Endothelial cell (in vitro differentiated cells): ENCODE data around the gene SLC35F6. TPM values are rescaled to one million over a fixed set of nuclear protein-coding genes. Genes with fewer than 3 reads are reported as not detected.
A peak's percentile ranks its signal among the peaks of the same experiment; 100 is the strongest.

Source experiments
- DNase-seq: peaks from one replicate; pipeline ENCODE4 v3.0.0; 2021; ENCODE audit warnings: low spot score
- H3K27ac Mint-ChIP-seq: one replicate; pipeline ENCODE4 v1.8.0; 2021; ENCODE audit warnings: mixed read lengths, inconsistent platforms; ENCODE audit not compliant: unreplicated experiment
- H3K27me3 Mint-ChIP-seq: one replicate; pipeline ENCODE4 v1.8.0; 2021; ENCODE audit warnings: mild to moderate bottlenecking, moderate library complexity, mixed read lengths, inconsistent platforms; ENCODE audit not compliant: unreplicated experiment
- H3K36me3 Mint-ChIP-seq: one replicate; pipeline ENCODE4 v1.8.0; 2021; ENCODE audit warnings: mild to moderate bottlenecking, low read depth, mixed read lengths, inconsistent platforms; ENCODE audit not compliant: unreplicated experiment
- H3K4me1 Mint-ChIP-seq: one replicate; pipeline ENCODE4 v1.8.0; 2021; ENCODE audit warnings: mild to moderate bottlenecking, mixed read lengths, inconsistent platforms; ENCODE audit not compliant: unreplicated experiment
- H3K4me3 Mint-ChIP-seq: one replicate; pipeline ENCODE4 v1.8.0; 2021; ENCODE audit warnings: mild to moderate bottlenecking, mixed read lengths, inconsistent platforms; ENCODE audit not compliant: unreplicated experiment
- H3K9me3 Mint-ChIP-seq: one replicate; pipeline ENCODE4 v1.8.0; 2021; ENCODE audit warnings: mixed read lengths, inconsistent platforms; ENCODE audit not compliant: unreplicated experiment
- total RNA-seq: library from RNA; stranded (reverse); fragmentation: NEBNext Ultra II Directional; extraction: Animal tissue kit (Norgen Biotek cat#: 25700); gene quantifications from one replicate; pipeline ENCODE4 v1.2.1, GENCODE V29; 2021; ENCODE audit not compliant: unreplicated experiment
- TF ChIP-seq, protein P1 (sequence below): fragments of 200-600 bp; sonication (generic); IDR thresholded peaks from one replicate; pipeline ENCODE4 v1.5.0; 2021; ENCODE audit warnings: antibody characterized with exemption; ENCODE audit not compliant: unreplicated experiment

The SLC35F6 gene
- total RNA-seq, 1 donor from 2014 or later, result 23.8 TPM

DNA sequence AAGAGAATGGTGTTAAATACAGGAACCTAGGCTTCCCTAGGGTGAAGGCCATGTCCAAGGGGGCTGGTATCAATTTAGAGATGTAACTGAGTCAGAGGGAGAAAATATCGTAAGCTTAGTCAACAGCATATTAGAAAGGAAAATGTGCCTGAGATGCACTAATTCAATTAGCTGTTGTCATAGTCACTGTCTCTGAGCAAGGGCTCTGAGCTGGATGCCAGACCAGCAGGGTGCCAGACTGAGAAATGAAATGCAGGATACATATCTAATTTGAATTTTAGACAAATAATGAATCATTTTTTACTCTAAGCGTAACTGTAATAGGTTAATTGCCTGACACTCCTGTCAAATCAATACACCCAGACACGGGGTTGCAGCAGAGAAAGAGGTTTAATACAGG, 11.4 kb upstream of the SLC35F6 start:
- TF ChIP-seq, protein P1, sequence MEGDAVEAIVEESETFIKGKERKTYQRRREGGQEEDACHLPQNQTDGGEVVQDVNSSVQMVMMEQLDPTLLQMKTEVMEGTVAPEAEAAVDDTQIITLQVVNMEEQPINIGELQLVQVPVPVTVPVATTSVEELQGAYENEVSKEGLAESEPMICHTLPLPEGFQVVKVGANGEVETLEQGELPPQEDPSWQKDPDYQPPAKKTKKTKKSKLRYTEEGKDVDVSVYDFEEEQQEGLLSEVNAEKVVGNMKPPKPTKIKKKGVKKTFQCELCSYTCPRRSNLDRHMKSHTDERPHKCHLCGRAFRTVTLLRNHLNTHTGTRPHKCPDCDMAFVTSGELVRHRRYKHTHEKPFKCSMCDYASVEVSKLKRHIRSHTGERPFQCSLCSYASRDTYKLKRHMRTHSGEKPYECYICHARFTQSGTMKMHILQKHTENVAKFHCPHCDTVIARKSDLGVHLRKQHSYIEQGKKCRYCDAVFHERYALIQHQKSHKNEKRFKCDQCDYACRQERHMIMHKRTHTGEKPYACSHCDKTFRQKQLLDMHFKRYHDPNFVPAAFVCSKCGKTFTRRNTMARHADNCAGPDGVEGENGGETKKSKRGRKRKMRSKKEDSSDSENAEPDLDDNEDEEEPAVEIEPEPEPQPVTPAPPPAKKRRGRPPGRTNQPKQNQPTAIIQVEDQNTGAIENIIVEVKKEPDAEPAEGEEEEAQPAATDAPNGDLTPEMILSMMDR, result no peak
- Mint-ChIP-seq H3K27me3 (no peaks in the 10 kb centered on the region), H3K4me3 (no peak overlapping the region), H3K36me3 (no peaks in the 10 kb centered on the region), H3K9me3 (no peaks in the 10 kb centered on the region), H3K4me1 (peaks cover 15% of the 10 kb centered on the region), H3K27ac (no peak overlapping the region)
- DNase-seq, result no peak

DNA sequence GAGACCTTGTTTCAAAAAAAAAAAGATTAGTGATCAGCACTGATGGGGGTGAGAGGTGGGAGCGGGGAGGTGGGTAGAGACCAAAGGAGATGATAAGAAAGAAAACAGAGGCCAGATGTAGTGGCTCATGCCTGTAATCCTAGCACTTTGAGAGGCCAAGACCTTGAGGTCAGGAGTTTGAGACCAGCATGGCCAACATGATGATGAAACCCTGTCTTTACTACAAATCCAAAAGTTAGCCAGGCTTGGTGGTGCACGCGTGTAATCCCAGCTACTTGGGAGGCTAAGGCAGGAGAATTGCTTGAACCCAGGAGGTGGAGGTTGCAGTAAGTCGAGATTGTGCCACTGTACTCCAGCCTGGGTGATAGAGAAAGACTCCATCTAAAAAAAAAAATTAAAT, 9.5 kb upstream of the SLC35F6 start:
- Mint-ChIP-seq H3K27ac (no peak overlapping the region), H3K4me3 (no peak overlapping the region), H3K9me3 (no peaks in the 10 kb centered on the region), H3K4me1 (peaks cover 20% of the 10 kb centered on the region), H3K36me3 (no peaks in the 10 kb centered on the region), H3K27me3 (no peaks in the 10 kb centered on the region)
- no peak for DNase-seq
- TF ChIP-seq, protein P1, result no peak

DNA sequence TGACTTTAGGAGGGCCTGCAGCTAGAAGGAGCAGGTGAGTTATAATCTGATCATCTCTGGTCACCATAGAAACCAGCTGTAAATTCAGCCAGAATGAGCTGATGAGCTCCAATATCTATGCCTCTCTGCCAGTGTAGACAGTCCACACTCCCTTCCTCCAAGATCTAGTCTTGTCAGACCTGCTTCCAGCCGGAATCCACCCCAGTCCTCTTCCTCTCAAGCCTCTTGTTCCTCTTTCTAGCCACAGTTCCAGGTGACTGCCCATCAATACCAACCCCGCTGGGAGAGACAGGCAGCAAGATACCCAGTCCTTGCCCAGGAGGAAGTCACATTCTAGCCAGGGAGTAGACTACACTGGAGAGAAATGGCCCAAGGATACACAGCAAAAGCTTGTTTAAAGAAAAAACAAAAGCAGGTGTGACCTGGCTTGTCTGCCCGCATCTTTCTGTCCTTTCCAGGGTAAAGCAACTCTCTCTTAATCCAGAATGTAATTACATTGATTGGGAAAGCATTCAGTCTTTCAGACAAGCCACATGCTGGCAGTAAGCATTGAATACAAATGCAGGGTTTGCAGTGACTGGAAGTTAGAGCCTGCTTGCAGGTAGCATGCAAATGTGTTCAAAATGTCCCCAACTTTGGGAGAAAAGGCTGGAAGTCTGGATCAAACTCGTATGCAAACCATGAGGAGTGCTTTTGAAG, 9.0 kb upstream of the SLC35F6 start:
- H3K4me3 Mint-ChIP-seq, result no peak overlapping the region
- no peaks in the 10 kb centered on the region for H3K27me3 Mint-ChIP-seq
- H3K27ac Mint-ChIP-seq, result no peak overlapping the region
- H3K9me3 Mint-ChIP-seq, result no peaks in the 10 kb centered on the region
- no peak for DNase-seq
- TF ChIP-seq, protein P1, result no peak
- no peaks in the 10 kb centered on the region for H3K36me3 Mint-ChIP-seq
- H3K4me1 Mint-ChIP-seq, result peaks cover 16% of the 10 kb centered on the region

DNA sequence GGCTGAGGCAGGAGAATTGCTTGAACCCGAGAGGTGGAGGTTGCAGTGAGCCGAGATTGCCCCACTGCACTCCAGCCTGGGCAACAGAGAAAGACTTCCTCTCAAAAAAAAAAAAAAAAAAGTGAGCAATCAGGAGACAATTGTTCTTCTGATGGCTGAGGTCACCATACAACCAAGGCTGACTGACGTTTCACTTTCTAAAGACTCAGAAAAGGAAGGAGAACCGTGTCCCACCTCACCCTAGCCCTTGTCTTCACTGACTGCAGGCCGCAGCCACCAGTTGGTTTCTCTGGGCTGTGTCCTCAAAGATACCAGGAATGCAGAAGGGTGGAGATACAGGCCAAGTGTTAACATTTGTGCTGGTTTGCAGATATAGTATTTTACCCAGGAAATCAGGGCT, 7.7 kb upstream of the SLC35F6 start:
- no peak for DNase-seq
- H3K4me1 Mint-ChIP-seq, result peaks cover 10% of the 10 kb centered on the region
- no peaks in the 10 kb centered on the region for H3K36me3 Mint-ChIP-seq
- TF ChIP-seq, protein P1, result no peak
- no peaks in the 10 kb centered on the region for H3K27me3 Mint-ChIP-seq
- H3K27ac Mint-ChIP-seq, result peak overlapping the region; percentile 72
- H3K9me3 Mint-ChIP-seq, result no peaks in the 10 kb centered on the region
- no peak overlapping the region for H3K4me3 Mint-ChIP-seq

DNA sequence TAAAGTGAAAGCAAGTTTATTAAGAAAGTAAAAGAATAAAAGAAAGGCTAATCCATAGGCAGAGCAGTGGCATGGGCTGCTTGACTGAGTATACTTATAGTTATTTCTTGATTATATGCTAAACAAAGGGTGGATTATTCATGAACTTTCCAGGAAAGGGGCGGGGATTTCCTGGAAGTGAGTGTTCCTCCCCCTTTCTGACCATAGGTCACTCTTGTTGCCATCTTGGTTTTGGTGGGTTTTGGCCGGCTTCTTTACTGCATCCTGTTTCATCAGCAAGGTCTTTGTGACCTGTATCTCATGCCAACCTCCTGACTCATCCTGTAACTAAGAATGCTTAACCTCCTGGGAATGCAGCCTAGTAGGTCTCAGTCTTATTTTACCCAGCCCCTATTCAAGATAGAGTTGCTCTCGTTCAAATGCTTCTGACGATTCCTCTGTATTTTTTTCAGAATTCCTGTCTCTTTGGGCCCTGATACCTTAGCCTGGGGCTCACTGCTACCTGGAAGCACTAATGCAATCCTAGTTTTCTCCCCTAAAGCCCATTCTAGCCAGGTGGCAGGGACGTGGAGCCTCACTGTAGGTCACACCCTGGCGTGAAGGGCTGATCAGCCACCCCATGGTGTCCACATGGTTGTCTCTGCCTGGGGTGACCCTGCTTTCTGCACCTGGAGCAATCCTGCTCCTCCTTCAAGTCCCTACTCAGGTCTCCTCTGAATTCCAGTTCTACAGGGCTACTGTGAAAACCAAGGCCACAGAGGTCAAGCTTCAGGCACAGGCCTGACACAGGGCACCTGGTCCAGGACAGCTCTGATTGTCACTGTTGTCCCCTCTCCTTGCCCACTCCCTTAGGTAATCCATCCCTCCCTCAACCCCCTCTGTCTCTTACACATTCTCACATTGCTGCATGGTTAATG, 6.0 kb upstream of the SLC35F6 start:
- DNase-seq, result no peak
- H3K4me3 Mint-ChIP-seq, result no peak overlapping the region
- no peaks in the 10 kb centered on the region for H3K9me3 Mint-ChIP-seq
- TF ChIP-seq, protein P1, result no peak
- H3K27ac Mint-ChIP-seq, result peak overlapping the region; percentile 72
- no peaks in the 10 kb centered on the region for H3K36me3 Mint-ChIP-seq
- peaks cover 10% of the 10 kb centered on the region for H3K4me1 Mint-ChIP-seq
- H3K27me3 Mint-ChIP-seq, result no peaks in the 10 kb centered on the region
